HG02973 (cell line): ENCODE data around the gene PRODH2.
"Not testable (repeated sequence)": the region's sequence is repeated elsewhere in the genome, so short reads cannot be mapped to it uniquely, and the experiment has no call there.

Experiments used
- ATAC-seq: cut with Tn5 transposase; IDR thresholded peaks from one replicate; pipeline ENCODE4 v1.9.1; 2021; ENCODE audit warnings: moderate library complexity; ENCODE audit not compliant: unreplicated experiment

PRODH2 gene

DNA sequence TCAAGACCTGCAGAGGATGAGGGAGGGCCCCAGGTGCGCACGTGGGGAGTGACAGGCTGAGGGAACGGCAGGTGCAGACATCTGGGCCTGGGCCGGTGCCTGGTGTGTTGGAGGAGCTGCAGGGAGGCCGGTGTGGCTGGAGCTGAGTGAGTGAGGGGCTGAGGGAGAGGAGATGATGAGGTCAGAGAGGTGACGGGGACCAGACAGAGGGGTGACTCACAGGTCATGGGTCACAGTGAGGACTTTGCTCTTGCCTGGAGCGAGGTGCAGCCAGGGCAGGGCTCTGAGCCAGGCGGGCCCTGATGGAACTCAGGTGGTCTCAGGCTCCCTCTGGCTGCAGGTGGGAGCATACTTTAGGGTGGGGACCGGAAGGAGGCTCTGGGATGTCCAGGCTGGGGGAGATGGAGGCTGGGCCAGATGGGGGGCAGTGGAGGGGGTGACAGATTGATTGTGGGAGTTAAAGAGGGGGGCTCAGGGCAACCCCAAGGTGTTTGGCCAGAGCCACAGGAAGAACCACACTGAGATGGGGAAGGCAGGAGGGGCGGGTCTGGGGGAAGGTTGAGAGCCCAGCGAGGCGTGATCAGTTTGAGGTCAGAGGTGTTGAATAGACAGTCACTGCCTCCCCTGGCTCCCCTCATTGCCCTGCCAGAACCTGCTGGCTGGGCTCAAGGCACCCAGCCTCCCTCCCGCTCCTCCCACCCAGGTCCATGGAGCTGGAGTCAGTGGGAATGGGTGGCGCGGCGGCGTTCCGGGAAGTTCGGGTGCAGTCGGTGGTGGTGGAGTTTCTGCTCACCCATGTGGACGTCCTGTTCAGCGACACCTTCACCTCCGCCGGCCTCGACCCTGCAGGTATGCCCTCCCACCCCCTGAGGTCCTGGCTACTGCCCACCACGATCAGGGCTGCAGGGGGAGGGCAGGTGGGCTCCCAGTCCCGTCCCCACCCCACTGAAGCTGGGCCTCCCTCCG is 28.9 kb downstream of the PRODH2 start:
- ATAC-seq, result no peak

DNA sequence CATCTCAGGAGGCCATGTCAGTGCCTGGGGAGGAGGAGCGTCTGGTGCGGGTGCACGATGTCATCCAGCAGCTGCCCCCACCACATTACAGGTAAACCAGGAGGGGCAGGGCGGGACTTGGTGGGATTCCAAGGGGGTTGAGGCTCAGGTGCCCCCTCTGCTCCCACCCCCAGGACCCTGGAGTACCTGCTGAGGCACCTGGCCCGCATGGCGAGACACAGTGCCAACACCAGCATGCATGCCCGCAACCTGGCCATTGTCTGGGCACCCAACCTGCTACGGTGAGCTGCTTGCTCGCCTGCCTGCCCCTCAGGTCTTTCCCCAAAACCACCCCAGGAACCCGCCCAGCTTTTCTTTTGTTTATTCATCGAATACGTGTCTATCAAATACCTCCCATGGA is 30.1 kb downstream of the PRODH2 start:
- ATAC-seq, result no peak

- ATAC-seq, result no peak
Observed at GRCh38 chr19:35781650-35782049, 31.0 kb downstream of the PRODH2 start.

DNA sequence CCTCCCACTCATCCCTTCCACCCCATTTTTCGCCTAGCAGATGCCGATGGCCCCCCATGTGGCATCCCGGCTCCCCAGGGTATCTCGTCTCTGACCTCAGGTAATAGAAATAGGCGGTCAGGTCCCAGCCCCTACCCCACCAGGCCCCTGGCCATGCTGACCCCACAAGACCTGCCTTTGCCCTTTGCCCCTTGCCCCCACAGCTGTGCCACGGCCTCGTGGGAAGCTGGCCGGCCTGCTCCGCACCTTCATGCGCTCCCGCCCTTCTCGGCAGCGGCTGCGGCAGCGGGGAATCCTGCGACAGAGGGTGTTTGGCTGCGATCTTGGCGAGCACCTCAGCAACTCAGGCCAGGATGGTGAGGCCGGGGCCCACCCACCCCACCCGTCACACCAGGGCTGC is 31.9 kb downstream of the PRODH2 start:
- ATAC-seq, result no peak

DNA sequence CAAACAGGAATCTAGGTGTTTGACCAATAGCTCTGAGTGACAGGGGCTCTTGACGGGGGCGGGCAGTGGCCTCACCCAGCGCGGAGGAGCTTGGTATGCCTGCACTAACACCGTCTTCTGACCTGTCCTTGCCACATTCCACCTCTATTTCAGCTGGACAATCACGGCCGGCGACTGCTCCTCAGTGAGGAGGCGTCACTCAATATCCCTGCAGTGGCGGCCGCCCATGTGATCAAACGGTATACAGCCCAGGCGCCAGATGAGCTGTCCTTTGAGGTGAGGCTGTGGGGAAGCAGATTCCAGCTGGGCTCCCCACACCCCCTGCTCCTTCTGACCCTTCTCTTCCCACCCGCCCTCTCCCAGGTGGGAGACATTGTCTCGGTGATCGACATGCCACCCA is 32.6 kb downstream of the PRODH2 start:
- no peak for ATAC-seq

GRCh38 chr19:35779033-35779432 is 33.6 kb downstream of the PRODH2 start:
- no peak for ATAC-seq

DNA sequence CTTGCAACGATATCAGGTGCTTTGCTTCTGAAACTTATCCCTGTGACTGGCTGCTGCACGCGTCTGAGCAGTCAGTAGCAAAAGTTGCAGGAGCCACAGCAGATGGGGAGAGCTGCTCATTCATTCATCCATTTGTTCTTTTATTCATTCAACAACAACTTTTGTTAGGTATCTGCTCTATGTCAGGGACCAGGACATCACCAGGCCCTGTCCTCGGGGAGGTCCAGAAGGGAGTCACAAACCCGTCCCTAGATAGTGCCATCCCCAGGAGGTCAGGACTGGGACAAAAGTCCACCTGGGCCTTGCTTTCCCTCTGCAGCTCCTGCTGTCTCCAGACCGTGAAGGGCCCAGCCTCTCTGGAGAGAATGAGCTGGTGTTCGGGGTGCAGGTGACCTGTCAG is 34.7 kb downstream of the PRODH2 start:
- ATAC-seq, result no peak

DNA sequence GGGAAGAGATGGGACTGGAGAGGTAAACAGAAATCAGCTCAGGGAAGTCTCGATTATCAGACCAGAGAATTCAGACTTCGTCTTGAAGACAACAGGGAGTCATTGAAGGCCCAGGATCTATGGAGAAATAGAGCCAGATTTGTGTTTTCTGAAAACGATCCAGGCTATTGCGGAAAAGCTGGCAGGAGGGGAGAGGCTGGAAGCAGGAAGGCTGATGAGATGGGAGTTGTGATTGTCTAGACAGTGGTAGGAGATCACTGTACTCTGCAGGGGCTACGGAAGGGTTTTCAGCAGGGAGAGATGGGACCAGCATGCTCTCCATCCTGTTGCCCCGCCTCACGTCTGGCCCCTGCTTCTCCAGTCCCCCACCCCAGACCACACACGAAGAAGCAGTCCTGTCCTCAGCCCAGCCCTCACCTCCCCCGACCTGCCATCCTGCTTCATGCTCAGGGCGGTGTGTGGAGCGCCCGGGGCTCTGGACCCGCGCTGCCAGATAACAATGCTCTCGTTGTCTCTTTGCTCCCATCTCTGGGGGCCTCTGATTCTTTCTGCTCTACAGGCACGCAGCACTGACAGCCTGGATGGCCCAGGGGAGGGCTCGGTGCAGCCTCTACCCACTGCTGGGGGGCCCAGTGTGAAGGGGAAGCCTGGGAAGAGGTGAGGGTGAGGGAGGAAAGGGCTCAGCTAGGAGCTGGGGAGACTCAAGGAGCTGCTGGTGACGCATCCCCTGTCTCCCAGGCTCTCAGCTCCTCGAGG is 35.4 kb downstream of the PRODH2 start:
- ATAC-seq, result no peak

DNA sequence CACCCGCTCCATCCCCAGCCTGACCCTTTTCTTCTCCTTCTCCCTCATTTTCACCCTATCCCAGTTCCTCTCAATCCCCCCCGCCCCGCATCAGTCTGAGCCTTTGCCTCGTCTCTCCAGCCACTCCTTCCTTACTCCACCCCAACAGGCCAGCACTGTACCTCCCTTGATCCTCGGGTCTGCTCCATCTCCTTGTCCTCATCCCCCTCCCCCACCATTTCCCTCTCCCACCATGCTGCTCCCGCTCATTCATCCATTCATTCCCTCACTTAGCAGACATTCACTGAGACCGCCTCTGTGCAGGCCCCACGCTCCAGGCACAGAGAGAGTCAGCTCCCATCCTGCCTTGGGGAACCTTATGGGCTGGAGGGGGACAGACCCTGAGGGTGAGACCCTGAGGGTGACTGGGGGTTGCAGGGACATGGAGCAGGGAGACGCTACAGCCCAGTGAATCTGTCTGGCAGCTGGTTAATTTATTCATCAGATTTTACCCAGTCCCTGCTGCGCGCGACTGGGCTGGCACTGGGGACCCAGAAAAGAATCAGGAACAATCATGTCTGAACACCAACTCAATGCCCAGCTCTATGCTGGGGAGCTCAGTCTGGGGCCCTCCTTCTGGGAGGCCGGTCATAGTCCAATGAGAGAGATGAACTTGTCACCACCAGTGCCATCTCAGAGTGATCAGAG is 36.4 kb downstream of the PRODH2 start:
- ATAC-seq, result no peak

- ATAC-seq, result peak; percentile 95
Observed at GRCh38 chr19:35775298-35776101, 37.1 kb downstream of the PRODH2 start, which contains the start of gene ARHGAP33. Gene ARHGAP33 (plus strand): TSS chr19:35775564. CDS start chr19:35775659, 95 bp downstream.

- no peak for ATAC-seq
Observed at GRCh38 chr19:35775046-35775297, 37.7 kb downstream of the PRODH2 start.

- no peak for ATAC-seq
Observed at GRCh38 chr19:35774274-35775045, 38.2 kb downstream of the PRODH2 start.

DNA sequence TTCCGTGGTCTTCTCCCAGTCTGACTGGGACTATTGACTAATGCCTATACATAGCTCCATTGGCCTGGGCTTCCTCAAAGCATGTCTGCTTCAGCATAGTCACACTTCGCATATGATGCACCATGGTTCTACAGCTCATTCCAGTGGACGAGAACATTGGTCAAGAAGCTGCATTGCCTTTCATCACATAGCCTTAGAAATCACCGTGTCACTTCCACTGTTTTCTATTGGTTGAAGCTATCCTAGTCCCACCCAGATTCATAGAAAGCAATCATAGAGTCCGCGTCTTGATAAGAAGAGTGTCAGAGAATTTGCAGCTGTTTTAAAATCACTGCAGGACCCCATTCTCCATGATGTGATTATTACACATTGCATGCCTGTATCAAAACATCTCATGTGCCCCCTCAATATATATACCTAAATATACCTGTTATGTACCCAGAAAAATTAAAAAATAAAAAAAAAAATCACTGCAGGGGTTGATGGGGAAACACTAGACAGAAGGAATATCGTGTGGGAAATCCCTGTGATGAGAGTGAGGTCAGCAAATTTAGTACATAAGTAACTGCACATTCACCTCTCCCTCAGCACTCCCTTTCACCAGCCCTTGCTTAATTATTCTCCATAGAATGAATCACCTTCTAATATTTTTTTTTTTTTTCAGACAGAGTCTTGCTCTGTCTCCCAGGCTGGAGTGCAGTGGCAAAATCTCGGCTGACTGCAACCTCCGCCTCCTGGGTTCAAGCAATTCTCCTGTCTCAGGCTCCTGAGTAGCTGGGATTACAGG is 39.4 kb downstream of the PRODH2 start:
- ATAC-seq, result no peak

DNA sequence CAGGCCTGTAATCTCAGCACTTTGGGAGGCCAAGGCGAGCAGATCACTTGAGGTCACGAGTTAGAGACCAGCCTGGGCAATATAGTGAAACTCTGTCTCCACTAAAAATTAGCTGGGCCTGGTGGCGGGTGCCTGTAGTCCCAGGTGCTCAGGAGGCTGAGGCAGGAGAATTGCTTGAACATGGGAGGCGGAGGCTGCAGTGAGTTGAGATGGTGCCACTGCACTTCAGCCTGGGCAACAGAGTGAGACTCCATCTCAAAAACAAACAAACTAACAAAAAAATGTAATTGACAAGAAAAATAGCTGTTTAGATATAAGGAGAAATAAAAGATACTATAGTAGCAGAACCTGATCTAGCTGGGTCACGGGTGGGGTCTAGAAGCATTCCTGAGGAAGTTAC is 40.3 kb downstream of the PRODH2 start:
- ATAC-seq, result not testable (repeated sequence)

- no peak for ATAC-seq
Observed at GRCh38 chr19:35768082-35768421, 44.6 kb downstream of the PRODH2 start.

- no peak for ATAC-seq
Observed at GRCh38 chr19:35767288-35768081, 45.2 kb downstream of the PRODH2 start.

GRCh38 chr19:35766571-35767104 is 46.0 kb downstream of the PRODH2 start:
- ATAC-seq, result no peak
